Coronary artery (tissue), 2 donors: ENCODE measurements around the gene DNAI7.

Experiments used
- DNase-seq: peaks from one replicate; pipeline ENCODE4 v3.0.0-alpha.2; 2017; ENCODE audit warnings: low spot score
- H3K27ac ChIP-seq, 2 donors: fragments of 200-600 bp; sonication (generic); one replicate each; pipeline ENCODE4 v1.5.1; 2016 to 2019
- H3K4me3 ChIP-seq: fragments of 200-600 bp; sonication (generic); 2 replicates; pipeline ENCODE4 v1.5.1; 2016; ENCODE audit warnings: mild to moderate bottlenecking, moderate library complexity
- TF ChIP-seq, protein P1 (sequence below): fragments of 200-600 bp; sonication (generic); IDR thresholded peaks from one replicate; pipeline ENCODE4 v1.5.1; 2019; ENCODE audit warnings: antibody characterized with exemption

Gene DNAI7

DNA sequence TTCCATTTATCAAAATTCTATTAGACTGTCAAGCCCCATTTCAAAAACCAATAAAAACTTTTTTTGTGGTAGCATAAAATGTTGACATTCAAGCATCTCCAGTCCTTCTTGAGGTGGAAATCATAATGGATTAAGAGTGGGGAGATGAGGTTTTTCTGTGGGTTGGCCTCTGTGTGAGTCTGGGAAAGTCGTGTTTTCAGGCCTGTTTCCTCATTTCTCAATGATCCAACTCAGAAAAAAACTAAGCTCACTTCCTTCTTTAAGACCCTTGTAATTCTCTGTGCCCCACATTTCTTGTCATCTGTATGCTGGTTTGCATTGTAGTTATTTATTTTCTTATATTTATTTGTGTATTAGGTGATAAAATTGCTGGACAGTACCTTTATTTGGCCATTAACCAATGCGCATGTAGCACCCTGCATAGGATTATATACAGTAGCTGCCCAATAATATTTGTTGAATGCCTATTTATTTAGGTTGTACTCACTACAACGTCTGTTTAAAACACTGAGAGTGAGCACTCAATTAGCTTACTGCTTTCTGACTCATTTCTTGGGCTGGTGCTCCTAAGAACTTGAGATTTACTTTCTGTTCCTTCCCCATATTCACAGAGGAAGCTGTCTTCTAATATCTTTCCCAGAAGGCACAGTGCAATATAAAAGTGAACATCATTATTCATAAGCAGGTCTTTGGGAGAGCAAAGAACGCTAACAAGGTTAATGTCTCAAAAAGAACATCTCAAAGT lies 121.9 kb downstream of the DNAI7 start:
- DNase-seq = no peak
- Histone ChIP-seq H3K4me3 (no peak overlapping the region), H3K27ac (no peak overlapping the region)
- TF ChIP-seq, protein P1, sequence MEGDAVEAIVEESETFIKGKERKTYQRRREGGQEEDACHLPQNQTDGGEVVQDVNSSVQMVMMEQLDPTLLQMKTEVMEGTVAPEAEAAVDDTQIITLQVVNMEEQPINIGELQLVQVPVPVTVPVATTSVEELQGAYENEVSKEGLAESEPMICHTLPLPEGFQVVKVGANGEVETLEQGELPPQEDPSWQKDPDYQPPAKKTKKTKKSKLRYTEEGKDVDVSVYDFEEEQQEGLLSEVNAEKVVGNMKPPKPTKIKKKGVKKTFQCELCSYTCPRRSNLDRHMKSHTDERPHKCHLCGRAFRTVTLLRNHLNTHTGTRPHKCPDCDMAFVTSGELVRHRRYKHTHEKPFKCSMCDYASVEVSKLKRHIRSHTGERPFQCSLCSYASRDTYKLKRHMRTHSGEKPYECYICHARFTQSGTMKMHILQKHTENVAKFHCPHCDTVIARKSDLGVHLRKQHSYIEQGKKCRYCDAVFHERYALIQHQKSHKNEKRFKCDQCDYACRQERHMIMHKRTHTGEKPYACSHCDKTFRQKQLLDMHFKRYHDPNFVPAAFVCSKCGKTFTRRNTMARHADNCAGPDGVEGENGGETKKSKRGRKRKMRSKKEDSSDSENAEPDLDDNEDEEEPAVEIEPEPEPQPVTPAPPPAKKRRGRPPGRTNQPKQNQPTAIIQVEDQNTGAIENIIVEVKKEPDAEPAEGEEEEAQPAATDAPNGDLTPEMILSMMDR = no peak

DNA sequence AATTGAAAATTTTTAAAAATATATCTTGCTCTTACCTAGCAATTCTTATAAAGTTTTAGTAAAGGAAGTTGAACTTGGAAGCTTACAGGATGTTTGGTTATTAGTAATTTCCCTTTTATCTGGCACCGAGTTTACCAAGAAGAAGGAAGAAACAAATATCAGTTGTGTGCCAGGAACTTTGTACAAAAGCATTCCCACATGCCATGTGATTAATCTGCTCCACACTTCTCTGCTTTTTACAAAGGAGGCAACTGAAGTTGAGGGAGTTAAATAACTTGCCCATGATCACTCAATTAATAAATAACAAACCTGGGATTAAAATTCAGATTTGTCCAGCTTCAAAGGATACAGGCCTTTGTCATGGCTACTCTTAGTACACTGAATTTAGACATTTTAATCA lies 123.6 kb downstream of the DNAI7 start:
- no peak for DNase-seq
- Histone ChIP-seq H3K27ac (no peak overlapping the region), H3K4me3 (no peak overlapping the region)
- TF ChIP-seq, protein P1 = no peak

DNA sequence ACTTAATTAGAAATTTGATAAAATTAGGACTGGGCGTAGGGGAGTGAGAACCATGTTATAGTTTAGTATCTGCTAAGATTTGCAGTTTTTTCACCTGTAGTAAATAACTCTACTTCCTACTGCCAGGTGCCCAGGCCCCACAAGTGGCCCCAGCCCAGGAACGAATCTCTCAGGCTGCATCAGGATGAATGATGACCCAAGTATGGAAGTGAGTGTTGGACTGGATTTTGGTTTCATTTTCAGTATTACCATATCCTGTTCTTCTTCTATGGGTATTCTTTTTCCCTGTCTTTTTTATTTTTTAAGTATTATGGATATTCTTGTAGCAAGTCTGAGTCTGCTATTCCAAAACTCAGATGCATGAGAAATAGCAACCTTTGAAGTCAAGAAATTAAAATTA lies 125.7 kb downstream of the DNAI7 start:
- TF ChIP-seq, protein P1 = no peak
- Histone ChIP-seq H3K27ac (no peak overlapping the region), H3K4me3 (no peak overlapping the region)
- no peak for DNase-seq

DNA sequence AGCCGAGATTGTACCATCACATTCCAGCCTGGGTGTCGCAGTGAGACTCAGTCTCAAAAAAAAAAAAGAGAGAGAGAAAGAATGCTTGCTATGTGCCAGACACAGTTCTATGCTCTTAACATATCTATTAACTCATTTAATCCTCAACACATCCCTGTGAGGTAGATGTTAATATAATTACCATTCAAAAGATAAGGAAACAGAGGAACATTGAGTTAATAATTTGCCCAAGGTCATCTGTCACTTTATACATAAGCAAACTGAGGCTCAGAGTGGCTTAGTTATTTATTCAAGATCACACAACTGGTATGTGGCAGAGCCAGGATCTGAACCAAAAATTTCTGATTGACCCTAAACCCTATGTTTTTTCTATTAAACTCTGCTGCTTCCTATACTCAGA lies 129.9 kb downstream of the DNAI7 start:
- H3K4me3 ChIP-seq = no peak overlapping the region
- TF ChIP-seq, protein P1 = no peak

DNA sequence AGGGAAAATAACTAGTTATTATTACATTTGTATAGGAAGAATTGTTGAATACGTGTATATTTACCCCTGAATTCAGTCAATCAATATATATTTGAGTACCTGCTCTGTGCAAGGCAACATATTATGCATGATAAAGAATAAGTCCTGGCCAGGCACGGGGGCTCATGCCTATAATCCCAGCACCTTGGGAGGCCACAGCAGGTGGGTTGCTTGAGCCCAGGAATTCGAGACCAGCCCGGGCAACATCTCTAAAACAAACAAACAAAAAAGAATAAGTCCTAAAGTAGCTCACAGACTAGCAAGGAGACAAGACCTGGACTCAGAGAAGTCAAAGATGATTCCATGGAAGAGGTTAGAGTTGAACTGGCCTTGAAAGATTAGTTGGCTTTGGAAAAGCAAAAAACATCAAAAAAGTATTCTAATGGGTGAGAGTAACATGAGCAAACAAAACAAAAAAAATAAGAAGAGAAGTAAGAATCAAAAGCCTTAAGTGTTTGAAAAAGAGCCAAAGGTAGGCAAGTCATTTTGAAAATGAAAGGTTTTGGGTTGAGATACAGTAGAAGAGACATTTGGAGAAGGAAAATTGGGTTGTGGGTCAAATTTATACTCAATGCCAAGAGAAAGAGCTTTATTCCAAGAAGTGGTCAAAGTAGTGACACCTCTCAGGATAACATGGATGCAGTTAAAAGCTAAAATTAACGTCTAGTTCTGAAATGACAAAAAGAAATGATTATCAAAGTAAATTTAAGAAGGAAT lies 130.9 kb downstream of the DNAI7 start:
- TF ChIP-seq, protein P1 = no peak
- Histone ChIP-seq H3K27ac (no peak overlapping the region), H3K4me3 (no peak overlapping the region)
- no peak for DNase-seq

More for the DNA sequence above, 129.9 kb downstream of the DNAI7 start:
- no peak overlapping the region for H3K27ac ChIP-seq
- DNase-seq = no peak

DNA sequence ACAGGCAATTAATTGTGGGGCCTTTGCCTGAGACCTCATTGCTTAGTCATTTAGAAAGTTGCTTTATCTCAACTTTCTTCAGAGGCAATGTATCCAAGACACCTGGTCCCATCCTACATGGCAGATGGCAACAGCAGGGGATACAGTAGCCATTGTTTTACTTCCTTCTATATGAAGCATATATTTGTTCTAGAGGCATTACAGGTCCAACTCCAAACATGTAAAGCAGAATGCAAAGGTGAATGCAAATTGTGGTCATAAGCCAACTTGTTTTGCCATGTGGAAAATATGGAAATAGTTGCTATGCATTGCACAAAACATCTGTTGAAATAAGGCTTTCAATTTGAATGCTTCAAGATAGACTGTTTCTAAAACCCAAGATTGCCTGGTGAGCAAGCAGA lies 136.3 kb downstream of the DNAI7 start:
- H3K4me3 ChIP-seq = no peak overlapping the region
- no peak for DNase-seq
- no peak overlapping the region for H3K27ac ChIP-seq
- TF ChIP-seq, protein P1 = no peak
